Mesenchymal stem cell (in vitro differentiated cells and primary cell): ENCODE results near the gene INPP5A.
A peak's percentile ranks its signal among the peaks of the same experiment; 100 is the strongest.

ENCODE experiments used
- DNase-seq: peaks from one replicate; pipeline ENCODE4 v3.0.0-alpha.2; 2013
- H2AFZ ChIP-seq: one replicate; pipeline ENCODE4 v1.6.1; 2013; ENCODE audit warnings: low read depth, mild to moderate bottlenecking, control low read depth, inconsistent platforms, low read length, moderate library complexity
- H2AK5ac ChIP-seq: 2 replicates; pipeline ENCODE4 v1.6.1; 2013; ENCODE audit warnings: low read length, moderate library complexity, mild to moderate bottlenecking, inconsistent platforms; ENCODE audit not compliant: severe bottlenecking
- H2BK120ac ChIP-seq: one replicate; pipeline ENCODE4 v1.6.1; 2013; ENCODE audit warnings: low read depth, mild to moderate bottlenecking, inconsistent platforms, low read length, moderate library complexity
- H2BK12ac ChIP-seq, 2 experiments: one replicate each; pipeline ENCODE4 v1.6.1; 2013; ENCODE audit warnings: inconsistent platforms in 2 of 2, low read length in 2 of 2, mild to moderate bottlenecking in 2 of 2, moderate library complexity in 2 of 2, control low read depth in 1 of 2
- H2BK15ac ChIP-seq: one replicate; pipeline ENCODE4 v1.6.1; 2013; ENCODE audit warnings: mild to moderate bottlenecking, low read depth, inconsistent platforms; ENCODE audit not compliant: poor library complexity, severe bottlenecking
- H2BK5ac ChIP-seq: 2 replicates; pipeline ENCODE4 v1.6.1; 2013; ENCODE audit warnings: low read depth, mild to moderate bottlenecking, low read length, control low read depth, inconsistent platforms; ENCODE audit not compliant: poor library complexity, severe bottlenecking
- H3K14ac ChIP-seq, 2 experiments: one replicate each; pipeline ENCODE4 v1.6.1; 2013; ENCODE audit warnings: inconsistent platforms in 2 of 2, low read length in 2 of 2, control low read depth in 1 of 2, mild to moderate bottlenecking in 1 of 2, moderate library complexity in 1 of 2
- H3K18ac ChIP-seq, 2 experiments: one replicate each; pipeline ENCODE4 v1.6.1; 2013; ENCODE audit warnings: inconsistent platforms in 2 of 2, low read length in 2 of 2, control low read depth in 1 of 2, low read depth in 1 of 2, mild to moderate bottlenecking in 1 of 2
- H3K23ac ChIP-seq, 2 experiments: one replicate each; pipeline ENCODE4 v1.6.1; 2013; ENCODE audit warnings: inconsistent platforms in 2 of 2, low read length in 2 of 2, mild to moderate bottlenecking in 2 of 2, moderate library complexity in 2 of 2, control low read depth in 1 of 2
- H3K27ac ChIP-seq: 2 replicates; pipeline ENCODE4 v1.5.1; 2013; ENCODE audit warnings: mild to moderate bottlenecking, moderate library complexity, low read length, control low read depth, inconsistent platforms; ENCODE audit not compliant: poor library complexity, severe bottlenecking
- H3K27me3 ChIP-seq, 2 experiments: 2 replicates each; pipeline versions ENCODE4 v1.6.1 to v1.7.0; 2013; ENCODE audit warnings: low read length in 2 of 2, mild to moderate bottlenecking in 2 of 2, moderate library complexity in 2 of 2, control low read depth in 1 of 2, inconsistent platforms in 1 of 2; ENCODE audit not compliant: control insufficient read depth in 1 of 2, insufficient read depth in 1 of 2
- H3K36me3 ChIP-seq, 2 experiments: 2 replicates each; pipeline versions ENCODE4 v1.6.1 to v1.7.0; 2013; ENCODE audit warnings: low read length in 2 of 2, control low read depth in 1 of 2, inconsistent platforms in 1 of 2, low read depth in 1 of 2, mild to moderate bottlenecking in 1 of 2; ENCODE audit not compliant: insufficient read depth in 2 of 2, control insufficient read depth in 1 of 2
- H3K4ac ChIP-seq, 2 experiments: one replicate each; pipeline ENCODE4 v1.6.1; 2013; ENCODE audit warnings: inconsistent platforms in 2 of 2, low read length in 2 of 2, mild to moderate bottlenecking in 2 of 2, moderate library complexity in 2 of 2, control low read depth in 1 of 2, low read depth in 1 of 2
- H3K4me1 ChIP-seq: 2 replicates; pipeline ENCODE4 v1.6.1; 2013; ENCODE audit warnings: low read depth, low read length, control low read depth; ENCODE audit not compliant: control insufficient read depth, insufficient read depth
- H3K4me2 ChIP-seq: 2 replicates; pipeline ENCODE4 v1.6.1; 2013; ENCODE audit warnings: low read length, mild to moderate bottlenecking, inconsistent platforms; ENCODE audit not compliant: poor library complexity, severe bottlenecking
- H3K4me3 ChIP-seq, 2 experiments: 2 replicates each; pipeline versions ENCODE4 v1.5.1 to v1.7.0; 2013; ENCODE audit warnings: low read length in 2 of 2, mild to moderate bottlenecking in 2 of 2, control low read depth in 1 of 2, low read depth in 1 of 2; ENCODE audit not compliant: insufficient read depth in 1 of 2
- H3K79me1 ChIP-seq: replicated peaks from 2 replicates; pipeline ENCODE4 v1.6.1; 2013; ENCODE audit warnings: mild to moderate bottlenecking, control low read depth, low read length, inconsistent platforms; ENCODE audit not compliant: poor library complexity, severe bottlenecking
- H3K9ac ChIP-seq: 2 replicates; pipeline ENCODE4 v1.7.0; 2013; ENCODE audit warnings: mild to moderate bottlenecking, low read length, moderate library complexity
- H3K9me3 ChIP-seq: 2 replicates; pipeline ENCODE4 v1.7.0; 2013; ENCODE audit warnings: mild to moderate bottlenecking, low read length; ENCODE audit not compliant: control insufficient read depth
- H4K8ac ChIP-seq: one replicate; pipeline ENCODE4 v1.6.1; 2013; ENCODE audit warnings: inconsistent platforms, mild to moderate bottlenecking, low read length, moderate library complexity
- H4K91ac ChIP-seq: one replicate; pipeline ENCODE4 v1.6.1; 2013; ENCODE audit warnings: mild to moderate bottlenecking, low read length, inconsistent platforms
- WGBS: methylation state at CpG from one replicate; pipeline ENCODE4 v1.1.7; 2013; ENCODE audit warnings: mixed read lengths; 5-methylcytosine and 5-hydroxymethylcytosine counted together

INPP5A gene

DNA sequence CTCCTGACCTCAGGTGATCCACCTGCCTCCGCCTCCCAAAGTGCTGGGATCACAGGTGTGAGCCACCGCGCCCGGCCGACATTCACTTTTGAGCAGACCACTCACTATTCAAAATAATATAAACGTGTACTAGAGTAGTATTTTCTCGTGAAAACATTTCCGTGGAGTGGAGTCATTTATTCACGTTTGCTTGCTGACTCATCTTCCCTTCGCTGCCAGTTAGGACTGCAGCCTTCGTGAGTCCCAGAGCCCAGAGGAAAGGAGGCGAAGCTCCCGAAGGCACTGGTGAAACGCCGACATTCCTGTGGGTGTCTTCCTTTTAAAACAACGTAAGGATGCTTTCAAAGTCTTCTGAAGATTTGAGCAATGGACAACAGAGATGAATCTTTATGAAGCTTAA is 10.9 kb upstream of the INPP5A start:
- Histone ChIP-seq H3K27ac (no peak overlapping the region), H3K79me1 (no peaks in the 10 kb centered on the region), H2BK120ac (no peak overlapping the region)

GRCh38 chr10:132527339-132528063 is 10.1 kb upstream of the INPP5A start:
- H3K23ac ChIP-seq, result no peak overlapping the region
- no peak overlapping the region for H2AFZ ChIP-seq
- WGBS, result 80% methylated on average over 21 of the region's 21 CpGs
- H3K4me3 ChIP-seq, result no peak overlapping the region
- peaks cover 2% of the 10 kb centered on the region for H3K4me1 ChIP-seq
- peak overlapping the region in 1 of 2 experiments; percentile 3 for H2BK12ac ChIP-seq
- DNase-seq, result no peak
- no peak overlapping the region for H4K91ac ChIP-seq
- H3K27me3 ChIP-seq, result peaks cover 31 to 38% of the 10 kb centered on the region in 2 experiments
- H4K8ac ChIP-seq, result peak overlapping the region; percentile 71
- no peak overlapping the region for H3K14ac ChIP-seq
- no peak overlapping the region for H3K9ac ChIP-seq
- no peak overlapping the region for H3K4ac ChIP-seq
- no peaks in the 10 kb centered on the region for H3K79me1 ChIP-seq
- no peak overlapping the region for H2BK15ac ChIP-seq
- no peak overlapping the region for H3K27ac ChIP-seq
- H2AK5ac ChIP-seq, result no peak overlapping the region
- no peak overlapping the region for H3K4me2 ChIP-seq
- no peaks in the 10 kb centered on the region for H3K36me3 ChIP-seq
- H3K9me3 ChIP-seq, result peaks cover 17% of the 10 kb centered on the region
- H2BK120ac ChIP-seq, result no peak overlapping the region
- no peak overlapping the region for H2BK5ac ChIP-seq
- H3K18ac ChIP-seq, result no peak overlapping the region

More for the DNA sequence above, 10.9 kb upstream of the INPP5A start:
- WGBS, result 39% methylated on average over 11 of the region's 16 CpGs
- Histone ChIP-seq H2AFZ (no peak overlapping the region), H3K4ac (no peak overlapping the region), H3K9me3 (peaks cover 10% of the 10 kb centered on the region), H2AK5ac (no peak overlapping the region), H2BK15ac (no peak overlapping the region), H3K23ac (no peak overlapping the region), H2BK12ac (no peak overlapping the region), H4K8ac (no peak overlapping the region), H3K14ac (no peak overlapping the region), H3K4me3 (no peak overlapping the region), H3K4me2 (no peak overlapping the region), H3K36me3 (no peaks in the 10 kb centered on the region), H3K18ac (no peak overlapping the region), H3K9ac (no peak overlapping the region), H3K27me3 (peaks cover 31 to 41% of the 10 kb centered on the region in 2 experiments), H3K4me1 (no peaks in the 10 kb centered on the region), H2BK5ac (no peak overlapping the region), H4K91ac (no peak overlapping the region)
- DNase-seq, result peak; percentile 69

DNA sequence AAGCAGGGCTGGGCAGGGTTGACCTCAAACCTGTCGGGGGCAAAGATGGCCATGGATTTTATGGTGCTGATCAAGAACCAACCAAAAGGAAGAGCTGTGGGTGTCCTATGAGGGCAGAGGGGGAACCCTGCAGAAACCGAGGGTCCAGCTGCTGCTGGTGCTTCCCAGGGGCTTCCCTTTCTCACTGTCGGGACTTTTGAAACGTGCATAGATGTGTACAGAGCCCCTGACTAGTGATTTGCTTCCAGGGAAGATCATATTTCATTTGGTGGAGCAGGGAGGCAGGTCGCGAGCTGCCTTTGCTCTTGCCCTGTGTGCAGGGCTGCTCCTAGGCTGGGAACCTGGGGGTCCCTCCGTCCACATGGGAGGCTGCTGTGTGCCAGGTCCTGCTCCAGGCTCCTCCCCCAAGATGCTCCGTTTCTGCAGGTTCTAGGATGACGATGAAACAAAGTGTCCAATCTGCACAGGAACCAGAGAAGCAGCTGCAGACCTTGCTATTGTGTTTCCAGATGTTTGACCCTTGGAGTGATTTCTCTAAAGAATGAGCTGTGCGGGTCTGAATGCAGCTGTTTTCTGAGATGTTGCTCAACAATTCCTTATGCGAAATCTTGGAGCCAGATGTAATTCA is 9.4 kb upstream of the INPP5A start:
- no peaks in the 10 kb centered on the region for H3K79me1 ChIP-seq

DNA sequence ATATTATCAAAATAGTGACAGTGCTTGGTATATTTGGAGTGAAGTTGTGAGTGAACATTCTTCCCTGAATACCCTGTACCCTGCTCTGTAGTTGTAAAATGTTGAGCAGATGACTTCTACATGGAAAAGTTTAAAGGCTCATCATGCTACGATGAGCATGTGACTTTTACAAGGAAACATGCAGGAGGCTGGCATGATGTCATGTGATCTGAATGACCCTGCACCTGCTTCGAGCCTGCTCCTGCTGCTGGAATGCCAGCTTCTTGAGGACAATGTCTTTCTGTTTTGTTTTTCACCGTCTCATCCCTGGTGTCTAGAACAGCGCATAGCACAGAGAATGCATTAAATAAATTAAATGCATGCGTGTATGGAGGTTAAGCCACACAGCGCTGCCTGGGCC is 5.4 kb upstream of the INPP5A start:
- H3K4ac ChIP-seq, result no peak overlapping the region
- no peak overlapping the region for H3K4me3 ChIP-seq
- H2BK15ac ChIP-seq, result no peak overlapping the region
- peaks cover 0 to 3% of the 10 kb centered on the region in 2 experiments for H3K36me3 ChIP-seq
- H3K9me3 ChIP-seq, result peaks cover 17% of the 10 kb centered on the region
- no peak overlapping the region for H3K9ac ChIP-seq
- H3K23ac ChIP-seq, result no peak overlapping the region
- H3K4me2 ChIP-seq, result no peak overlapping the region
- no peak overlapping the region for H2AFZ ChIP-seq
- no peak overlapping the region for H4K8ac ChIP-seq
- no peak overlapping the region for H2BK5ac ChIP-seq
- no peak overlapping the region for H3K18ac ChIP-seq
- no peak overlapping the region for H2BK12ac ChIP-seq
- H3K4me1 ChIP-seq, result peaks cover 29% of the 10 kb centered on the region
- H3K27me3 ChIP-seq, result peaks cover 11 to 18% of the 10 kb centered on the region in 2 experiments
- no peak for DNase-seq
- peaks cover 1% of the 10 kb centered on the region for H3K79me1 ChIP-seq
- no peak overlapping the region for H4K91ac ChIP-seq
- H2AK5ac ChIP-seq, result peak overlapping the region; percentile 20
- 92% methylated on average over 6 of the region's 6 CpGs for WGBS
- H2BK120ac ChIP-seq, result no peak overlapping the region
- H3K27ac ChIP-seq, result peak overlapping the region; percentile 66
- H3K14ac ChIP-seq, result no peak overlapping the region

More for the DNA sequence above, 9.4 kb upstream of the INPP5A start:
- peaks cover 3% of the 10 kb centered on the region for H3K4me1 ChIP-seq
- H3K4ac ChIP-seq, result no peak overlapping the region
- H4K91ac ChIP-seq, result no peak overlapping the region
- no peak overlapping the region for H2BK120ac ChIP-seq
- H3K9me3 ChIP-seq, result peaks cover 17% of the 10 kb centered on the region
- H2BK12ac ChIP-seq, result no peak overlapping the region
- H3K9ac ChIP-seq, result no peak overlapping the region
- no peak for DNase-seq
- H3K27me3 ChIP-seq, result peaks cover 27 to 33% of the 10 kb centered on the region in 2 experiments
- no peak overlapping the region for H2AK5ac ChIP-seq
- H2BK5ac ChIP-seq, result no peak overlapping the region
- H4K8ac ChIP-seq, result peak overlapping the region; percentile 20
- H3K23ac ChIP-seq, result no peak overlapping the region
- no peak overlapping the region for H2BK15ac ChIP-seq
- H3K4me2 ChIP-seq, result no peak overlapping the region
- H3K14ac ChIP-seq, result no peak overlapping the region
- H3K4me3 ChIP-seq, result peak overlapping the region in 1 of 2 experiments; percentile 23
- no peak overlapping the region for H2AFZ ChIP-seq
- no peaks in the 10 kb centered on the region for H3K36me3 ChIP-seq
- no peak overlapping the region for H3K18ac ChIP-seq
- no peak overlapping the region for H3K27ac ChIP-seq
- 64% methylated on average over 11 of the region's 11 CpGs for WGBS
